AG04450 (cell line): ENCODE data around the gene NES. TPM values are rescaled to one million over a fixed set of nuclear protein-coding genes. Genes with fewer than 3 reads are reported as not detected.

Source experiments
- CTCF ChIA-PET: fragments of 300-600, 350-600 bp; formaldehyde crosslinking; extraction: SDS; loops from one replicate; lab custom pipeline; 2022; ENCODE audit warnings: antibody characterized with exemption, inconsistent platforms; lab: Charles Lee
- POLR2A ChIA-PET: fragments of 350-600 bp; formaldehyde crosslinking; extraction: SDS; loops from one replicate; lab custom pipeline; 2021; ENCODE audit warnings: antibody characterized with exemption, inconsistent platforms; lab: Yijun Ruan, JAX
- DNase-seq: peaks from one replicate; pipeline ENCODE4 v3.0.0-alpha.2; 2011; ENCODE audit warnings: low read depth, low spot score
- H3K27ac ChIP-seq: one replicate; pipeline ENCODE4 v1.5.1; 2012; ENCODE audit warnings: low read depth, low read length, control low read depth
- H3K27me3 ChIP-seq: one replicate; pipeline ENCODE4 v1.6.0; 2012; ENCODE audit warnings: low read length; ENCODE audit not compliant: control insufficient read depth, insufficient read depth
- H3K4me3 ChIP-seq: 2 replicates; pipeline ENCODE4 v1.5.1; 2011; ENCODE audit warnings: mild to moderate bottlenecking, low read depth, low read length, control low read depth
- H3K9me3 ChIP-seq: 2 replicates; pipeline ENCODE4 v1.5.1; 2012; ENCODE audit warnings: low read length; ENCODE audit not compliant: control insufficient read depth, insufficient read depth
- CTCF ChIP-seq: IDR thresholded peaks from 2 replicates; pipeline ENCODE4 v1.5.1; 2011; ENCODE audit warnings: low read depth, low read length, control low read depth, inconsistent platforms
- polyA plus RNA-seq: library from polyadenylated mRNA; depleted of rRNA; stranded (reverse); fragments of >200 nt; gene quantifications from 2 replicates; pipeline ENCODE4 v1.2.3, GENCODE V29; 2011

NES gene
- polyA plus RNA-seq, 1 experiment, result 15.7 TPM

GRCh38 chr1:156675210-156676113 lies 1.7 kb downstream of the NES start:
- no peak for TF ChIP-seq CTCF
- POLR2A ChIA-PET, result interaction anchor here (0.6 to 4.1 kb wide), 6 partner anchors 11 to 53 kb away, joined by 3 to 36 read pairs (median 6); partner anchors contain the start of genes ISG20L2 and METTL25B
- Histone ChIP-seq H3K27ac (peak overlapping the region; percentile 39), H3K9me3 (no peaks in the 10 kb centered on the region; the same call in 1 of the 2 replicates), H3K27me3 (peaks cover 10% of the 10 kb centered on the region), H3K4me3 (peak overlapping the region; percentile 64)
- DNase-seq, result no peak
- CTCF ChIA-PET, result interaction anchor here (1.3 to 8.4 kb wide), 8 partner anchors 10 to 253 kb away, joined by 4 to 204 read pairs (median 53); partner anchors contain the start of genes CRABP2 and METTL25B

GRCh38 chr1:156673387-156674121 lies 3.7 kb downstream of the NES start:
- H3K27ac ChIP-seq, result no peak overlapping the region
- H3K27me3 ChIP-seq, result no peaks in the 10 kb centered on the region
- no peak for TF ChIP-seq CTCF
- DNase-seq, result no peak
- ChIA-PET CTCF (interaction anchor here (0.9 to 8.4 kb wide), 5 partner anchors 12 to 47 kb away, joined by 3 to 108 read pairs (median 6); partner anchors contain the start of gene CRABP2), POLR2A (interaction anchor here (1.1 to 1.2 kb wide), 3 partner anchors 9 to 37 kb away, joined by 3 to 5 read pairs (median 3); no protein-coding TSS in a partner anchor)
- H3K4me3 ChIP-seq, result no peak overlapping the region; the same call in 1 of the 2 replicates
- no peaks in the 10 kb centered on the region; the same call in 1 of the 2 replicates for H3K9me3 ChIP-seq

DNA sequence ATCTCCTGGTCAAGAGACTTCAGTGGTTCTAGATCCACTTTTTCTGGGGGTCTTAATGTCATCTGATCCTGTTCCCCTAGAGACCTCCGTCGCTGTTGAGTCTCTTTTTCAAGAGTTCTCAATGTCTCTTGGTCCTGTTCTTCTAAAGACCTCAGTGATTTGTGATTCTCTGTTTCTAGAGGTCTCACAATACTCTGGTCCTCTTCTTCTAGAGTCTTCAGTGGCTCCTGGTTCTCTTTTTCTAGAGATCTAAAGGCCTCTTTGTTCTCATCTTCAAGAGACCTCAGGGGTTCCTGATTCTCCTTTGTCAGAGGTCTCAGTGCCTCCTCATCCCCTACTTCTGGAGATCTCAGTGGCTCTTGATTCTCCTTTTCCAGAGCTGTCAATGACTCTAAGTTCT lies 5.4 kb downstream of the NES start:
- ChIA-PET POLR2A (no interaction called here), CTCF (interaction anchor here (1.0 to 2.2 kb wide), 4 partner anchors 12 to 55 kb away, joined by 3 to 11 read pairs (median 6); no protein-coding TSS in a partner anchor)
- no peak for TF ChIP-seq CTCF
- no peak for DNase-seq
- Histone ChIP-seq H3K9me3 (no peaks in the 10 kb centered on the region; the same call in 1 of the 2 replicates), H3K4me3 (no peak overlapping the region), H3K27ac (no peak overlapping the region), H3K27me3 (no peaks in the 10 kb centered on the region)

DNA sequence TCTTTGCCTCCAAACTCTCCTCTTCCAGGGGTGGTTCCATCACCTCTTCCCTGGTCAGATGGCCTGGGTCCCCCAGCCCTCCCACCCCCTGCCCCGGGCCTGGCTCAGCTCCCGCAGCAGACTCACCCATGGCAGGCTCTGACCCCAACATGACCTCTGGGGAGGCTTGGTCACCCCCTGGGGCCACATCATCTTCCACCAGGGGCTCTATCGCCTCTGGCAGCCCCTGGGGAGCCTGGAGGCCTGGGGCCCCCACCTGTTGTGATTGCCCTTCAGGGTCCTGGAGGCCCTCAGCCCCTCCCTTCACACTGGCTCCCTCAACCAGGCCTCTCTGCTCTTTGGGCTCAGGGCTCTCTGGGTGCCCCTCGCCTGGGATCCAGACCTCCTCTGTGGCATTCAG lies 6.4 kb downstream of the NES start:
- no peak for TF ChIP-seq CTCF

More for the DNA sequence above, 6.4 kb downstream of the NES start:
- Histone ChIP-seq H3K27ac (no peak overlapping the region), H3K4me3 (no peak overlapping the region), H3K27me3 (no peaks in the 10 kb centered on the region), H3K9me3 (no peaks in the 10 kb centered on the region; the same call in 1 of the 2 replicates)
- CTCF ChIA-PET, result interaction anchor here (1.4 to 2.2 kb wide), 2 partner anchors 18 to 55 kb away, joined by 3 to 11 read pairs; no protein-coding TSS in a partner anchor
- POLR2A ChIA-PET, result no interaction called here
- DNase-seq, result no peak
